ENCODE data around the gene PHF14.
A peak's percentile ranks its signal among the peaks of the same experiment; 100 is the strongest.

PHF14 gene

DNA sequence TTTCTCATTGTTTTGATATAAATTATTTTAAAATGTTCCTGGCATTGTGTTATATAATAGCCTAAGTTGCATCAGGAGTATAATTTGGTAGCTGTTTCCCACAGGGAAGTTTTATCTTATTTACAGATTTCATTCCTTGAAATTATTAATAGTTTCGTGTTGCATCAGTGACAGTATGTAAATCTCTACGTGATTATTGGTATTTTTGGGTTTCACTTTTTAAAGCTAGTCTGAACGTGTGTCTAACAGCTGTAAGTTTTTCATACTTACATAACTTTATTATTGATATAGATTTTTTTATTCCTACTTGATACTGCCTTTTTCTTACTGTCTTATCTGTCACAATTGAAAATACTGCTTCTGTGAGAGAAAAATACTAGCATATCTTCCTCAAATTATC is 167.9 kb downstream of the PHF14 start:
- Histone ChIP-seq H3K36me3 (ENCODE audit: control insufficient read depth in 1 of 2, insufficient read depth in 2 of 2, low read depth in 1 of 2, low read length in 2 of 2) (no peaks in the 10 kb centered on the region), H2BK12ac (ENCODE audit: low read length in 2 of 2) (no peak overlapping the region), H4K91ac (ENCODE audit: low read length) (no peak overlapping the region), H3K4me1 (ENCODE audit: control insufficient read depth, insufficient read depth, low read depth, low read length) (no peaks in the 10 kb centered on the region), H2BK120ac (ENCODE audit: low read depth, low read length) (no peak overlapping the region), H3K23ac (ENCODE audit: low read length in 2 of 2) (no peak overlapping the region), H3K4ac (ENCODE audit: low read depth in 1 of 2, low read length in 2 of 2) (no peak overlapping the region), H3K27ac (ENCODE audit: low read length, poor library complexity, severe bottlenecking) (no peak overlapping the region), H3K18ac (ENCODE audit: low read depth in 1 of 2, low read length in 2 of 2) (no peak overlapping the region), H3K4me2 (ENCODE audit: low read length, poor library complexity, severe bottlenecking) (no peak overlapping the region), H2AFZ (ENCODE audit: low read depth, low read length) (no peak overlapping the region), H4K8ac (ENCODE audit: low read length) (no peak overlapping the region), H2AK5ac (ENCODE audit: low read length, severe bottlenecking) (no peak overlapping the region), H3K79me1 (replicated peaks; ENCODE audit: low read length, poor library complexity, severe bottlenecking) (no peaks in the 10 kb centered on the region), H3K14ac (ENCODE audit: low read length in 2 of 2) (no peak overlapping the region), H3K4me3 (ENCODE audit: insufficient read depth in 1 of 2, low read depth in 1 of 2, low read length in 2 of 2) (no peak overlapping the region), H3K27me3 (ENCODE audit: control insufficient read depth in 1 of 2, insufficient read depth in 1 of 2, low read length in 2 of 2) (no peaks in the 10 kb centered on the region), H3K9me3 (ENCODE audit: control insufficient read depth, low read length) (no peaks in the 10 kb centered on the region), H2BK5ac (ENCODE audit: low read depth, low read length, poor library complexity, severe bottlenecking) (no peak overlapping the region), H2BK15ac (ENCODE audit: low read depth, poor library complexity, severe bottlenecking) (no peak overlapping the region), H3K9ac (ENCODE audit: low read length) (no peak overlapping the region)
- DNase-seq = no peak
- WGBS = no CpG with 5 or more reads among the region's 3 CpGs

DNA sequence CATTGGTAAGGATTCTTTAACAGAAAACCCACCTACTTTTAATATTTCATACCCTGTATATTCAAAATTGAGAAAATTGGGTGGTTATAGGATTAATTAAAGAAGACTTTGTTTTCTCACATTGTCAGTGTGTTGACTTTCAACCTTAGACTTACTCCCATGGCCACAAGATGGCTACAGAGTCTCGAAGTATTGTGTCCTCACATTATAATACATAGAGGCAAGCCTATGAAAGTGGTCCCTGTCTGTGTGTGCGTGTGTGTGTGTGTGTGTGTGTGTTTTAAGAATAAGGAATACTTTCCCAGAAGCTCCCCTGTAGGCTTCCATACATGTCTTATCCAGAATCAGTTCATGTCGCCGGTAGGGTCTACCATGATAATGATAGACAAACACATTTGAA is 180.0 kb downstream of the PHF14 start:
- Histone ChIP-seq H3K9me3 (ENCODE audit: control insufficient read depth, low read length) (no peaks in the 10 kb centered on the region), H3K4me1 (ENCODE audit: control insufficient read depth, insufficient read depth, low read depth, low read length) (no peaks in the 10 kb centered on the region)

DNA sequence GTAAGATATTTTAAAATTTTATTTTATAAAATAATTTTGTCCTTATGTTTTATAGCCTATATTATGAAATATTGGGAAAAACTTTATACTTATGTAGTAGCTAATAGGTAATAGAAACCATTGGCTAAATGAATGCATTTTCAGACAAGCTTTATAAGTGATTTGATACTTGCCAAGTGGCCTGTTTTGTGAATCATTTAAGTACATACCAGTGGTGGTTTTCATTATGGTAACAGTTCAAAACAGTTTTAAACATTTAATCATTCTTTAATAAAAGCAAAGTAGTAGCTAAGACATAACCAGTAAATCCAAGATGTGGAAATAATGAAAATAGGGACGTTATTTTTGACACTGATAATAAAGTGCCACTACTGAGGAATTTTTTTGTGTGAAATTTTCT is 182.2 kb downstream of the PHF14 start:
- H3K36me3 ChIP-seq (ENCODE audit: control insufficient read depth in 1 of 2, insufficient read depth in 2 of 2, low read depth in 1 of 2, low read length in 2 of 2) = peaks cover 0 to 6% of the 10 kb centered on the region in 2 experiments

More for the DNA sequence above, 180.0 kb downstream of the PHF14 start:
- DNase-seq = peak; percentile 16
- Histone ChIP-seq H2AK5ac (ENCODE audit: low read length, severe bottlenecking) (no peak overlapping the region), H4K91ac (ENCODE audit: low read length) (no peak overlapping the region), H2AFZ (ENCODE audit: low read depth, low read length) (no peak overlapping the region), H3K27me3 (ENCODE audit: control insufficient read depth in 1 of 2, insufficient read depth in 1 of 2, low read length in 2 of 2) (no peaks in the 10 kb centered on the region), H3K4me2 (ENCODE audit: low read length, poor library complexity, severe bottlenecking) (no peak overlapping the region), H2BK12ac (ENCODE audit: low read length in 2 of 2) (no peak overlapping the region), H3K79me1 (replicated peaks; ENCODE audit: low read length, poor library complexity, severe bottlenecking) (no peaks in the 10 kb centered on the region), H3K4ac (ENCODE audit: low read depth in 1 of 2, low read length in 2 of 2) (no peak overlapping the region), H3K18ac (ENCODE audit: low read depth in 1 of 2, low read length in 2 of 2) (no peak overlapping the region), H4K8ac (ENCODE audit: low read length) (no peak overlapping the region), H3K27ac (ENCODE audit: low read length, poor library complexity, severe bottlenecking) (no peak overlapping the region), H2BK120ac (ENCODE audit: low read depth, low read length) (no peak overlapping the region), H3K14ac (ENCODE audit: low read length in 2 of 2) (no peak overlapping the region), H3K23ac (ENCODE audit: low read length in 2 of 2) (no peak overlapping the region), H2BK15ac (ENCODE audit: low read depth, poor library complexity, severe bottlenecking) (no peak overlapping the region), H3K36me3 (ENCODE audit: control insufficient read depth in 1 of 2, insufficient read depth in 2 of 2, low read depth in 1 of 2, low read length in 2 of 2) (no peaks in the 10 kb centered on the region), H3K9ac (ENCODE audit: low read length) (no peak overlapping the region), H3K4me3 (ENCODE audit: insufficient read depth in 1 of 2, low read depth in 1 of 2, low read length in 2 of 2) (no peak overlapping the region), H2BK5ac (ENCODE audit: low read depth, low read length, poor library complexity, severe bottlenecking) (no peak overlapping the region)
- WGBS = 83% methylated on average over 1 of the region's 4 CpGs

DNA sequence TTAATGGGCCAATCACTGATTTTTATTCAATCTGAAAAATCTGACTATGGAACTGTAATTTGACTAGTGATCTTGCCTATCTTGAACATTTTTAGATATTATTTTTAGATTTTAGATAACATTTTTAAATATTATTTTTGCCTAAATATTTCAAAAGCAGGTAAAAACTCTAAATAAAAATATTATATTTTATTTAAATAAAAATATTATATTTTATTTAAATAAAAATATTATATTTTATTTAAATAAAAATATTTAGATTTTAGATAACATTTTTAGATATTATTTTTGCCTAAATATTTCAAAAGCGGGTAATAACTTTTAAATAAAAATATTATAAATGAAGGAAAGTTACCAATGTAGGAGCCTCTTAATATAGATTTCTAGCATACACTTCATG is 187.8 kb downstream of the PHF14 start:
- Histone ChIP-seq H3K27ac (ENCODE audit: low read length, poor library complexity, severe bottlenecking) (no peak overlapping the region), H3K27me3 (ENCODE audit: control insufficient read depth in 1 of 2, insufficient read depth in 1 of 2, low read length in 2 of 2) (no peaks in the 10 kb centered on the region), H2AFZ (ENCODE audit: low read depth, low read length) (no peak overlapping the region), H2BK12ac (ENCODE audit: low read length in 2 of 2) (no peak overlapping the region), H3K9ac (ENCODE audit: low read length) (no peak overlapping the region), H3K4me2 (ENCODE audit: low read length, poor library complexity, severe bottlenecking) (no peak overlapping the region), H3K9me3 (ENCODE audit: control insufficient read depth, low read length) (no peaks in the 10 kb centered on the region), H4K8ac (ENCODE audit: low read length) (no peak overlapping the region), H3K14ac (ENCODE audit: low read length in 2 of 2) (no peak overlapping the region), H2BK120ac (ENCODE audit: low read depth, low read length) (no peak overlapping the region), H3K4me3 (ENCODE audit: insufficient read depth in 1 of 2, low read depth in 1 of 2, low read length in 2 of 2) (no peak overlapping the region), H3K79me1 (replicated peaks; ENCODE audit: low read length, poor library complexity, severe bottlenecking) (no peaks in the 10 kb centered on the region), H3K18ac (ENCODE audit: low read depth in 1 of 2, low read length in 2 of 2) (no peak overlapping the region), H3K4me1 (ENCODE audit: control insufficient read depth, insufficient read depth, low read depth, low read length) (no peaks in the 10 kb centered on the region), H3K36me3 (ENCODE audit: control insufficient read depth in 1 of 2, insufficient read depth in 2 of 2, low read depth in 1 of 2, low read length in 2 of 2) (peaks cover 0 to 6% of the 10 kb centered on the region in 2 experiments), H3K4ac (ENCODE audit: low read depth in 1 of 2, low read length in 2 of 2) (no peak overlapping the region), H2BK15ac (ENCODE audit: low read depth, poor library complexity, severe bottlenecking) (no peak overlapping the region), H3K23ac (ENCODE audit: low read length in 2 of 2) (no peak overlapping the region), H2AK5ac (ENCODE audit: low read length, severe bottlenecking) (no peak overlapping the region), H4K91ac (ENCODE audit: low read length) (no peak overlapping the region), H2BK5ac (ENCODE audit: low read depth, low read length, poor library complexity, severe bottlenecking) (no peak overlapping the region)
- DNase-seq = no peak
- WGBS = no CpG with 5 or more reads among the region's 1 CpG

More for the DNA sequence above, 182.2 kb downstream of the PHF14 start:
- Histone ChIP-seq H2AFZ (ENCODE audit: low read depth, low read length) (no peak overlapping the region), H3K23ac (ENCODE audit: low read length in 2 of 2) (no peak overlapping the region), H2BK15ac (ENCODE audit: low read depth, poor library complexity, severe bottlenecking) (no peak overlapping the region), H4K91ac (ENCODE audit: low read length) (no peak overlapping the region), H3K27me3 (ENCODE audit: control insufficient read depth in 1 of 2, insufficient read depth in 1 of 2, low read length in 2 of 2) (no peaks in the 10 kb centered on the region), H3K79me1 (replicated peaks; ENCODE audit: low read length, poor library complexity, severe bottlenecking) (no peaks in the 10 kb centered on the region), H3K4me3 (ENCODE audit: insufficient read depth in 1 of 2, low read depth in 1 of 2, low read length in 2 of 2) (no peak overlapping the region), H3K4me2 (ENCODE audit: low read length, poor library complexity, severe bottlenecking) (no peak overlapping the region), H3K4ac (ENCODE audit: low read depth in 1 of 2, low read length in 2 of 2) (no peak overlapping the region), H4K8ac (ENCODE audit: low read length) (no peak overlapping the region), H3K18ac (ENCODE audit: low read depth in 1 of 2, low read length in 2 of 2) (no peak overlapping the region), H3K9me3 (ENCODE audit: control insufficient read depth, low read length) (no peaks in the 10 kb centered on the region), H2BK120ac (ENCODE audit: low read depth, low read length) (no peak overlapping the region), H3K27ac (ENCODE audit: low read length, poor library complexity, severe bottlenecking) (no peak overlapping the region), H2BK12ac (ENCODE audit: low read length in 2 of 2) (no peak overlapping the region), H3K9ac (ENCODE audit: low read length) (peak overlapping the region; percentile 30), H3K14ac (ENCODE audit: low read length in 2 of 2) (no peak overlapping the region), H2BK5ac (ENCODE audit: low read depth, low read length, poor library complexity, severe bottlenecking) (no peak overlapping the region), H2AK5ac (ENCODE audit: low read length, severe bottlenecking) (no peak overlapping the region), H3K4me1 (ENCODE audit: control insufficient read depth, insufficient read depth, low read depth, low read length) (no peaks in the 10 kb centered on the region)
- no peak for DNase-seq
- 100% methylated on average over 1 of the region's 1 CpG for WGBS
